SK-N-SH treated with all-trans-retinoic acid at 6 μM for 48 hours (cell line): Measurements from ENCODE around the gene GRIN3A.

Experiments
- ATAC-seq: fragments of 200-7000 bp; cut with Tn5 transposase; 3 replicates; pipeline ENCODE4 v1.9.1; 2020; ENCODE audit warnings: mild to moderate bottlenecking, moderate library complexity
- BACH2 ChIP-seq: fragments of 250-450 bp; sonication (Bioruptor Pico); IDR thresholded peaks from 2 replicates; pipeline ENCODE4 v1.9.0; 2021; ENCODE audit warnings: mild to moderate bottlenecking, borderline replicate concordance
- CSDC2 ChIP-seq: fragments of 250-450 bp; sonication (Bioruptor Pico); IDR thresholded peaks from 2 replicates; pipeline ENCODE4 v1.5.0; 2020; ENCODE audit warnings: mild to moderate bottlenecking, moderate library complexity
- CSRNP3 ChIP-seq: fragments of 250-450 bp; sonication (Bioruptor Pico); IDR thresholded peaks from 2 replicates; pipeline ENCODE4 v1.5.1; 2021; ENCODE audit warnings: mild to moderate bottlenecking, moderate library complexity
- ESRRG ChIP-seq: fragments of 250-450 bp; sonication (Bioruptor Pico); IDR thresholded peaks from 2 replicates; pipeline ENCODE4 v1.6.1; 2021; ENCODE audit warnings: mild to moderate bottlenecking
- GLIS3 ChIP-seq: fragments of 250-450 bp; sonication (Bioruptor Pico); IDR thresholded peaks from 2 replicates; pipeline ENCODE4 v1.5.0; 2020; ENCODE audit warnings: mild to moderate bottlenecking, moderate library complexity
- ISL1 ChIP-seq: fragments of 250-450 bp; sonication (Bioruptor Pico); IDR thresholded peaks from 2 replicates; pipeline ENCODE4 v2.1.2; 2022; ENCODE audit warnings: mild to moderate bottlenecking, moderate library complexity
- OSR1 ChIP-seq: fragments of 250-450 bp; sonication (Bioruptor Pico); IDR thresholded peaks from 2 replicates; pipeline ENCODE4 v1.8.0; 2022; ENCODE audit warnings: moderate library complexity, mild to moderate bottlenecking, inconsistent platforms
- PATZ1 ChIP-seq: fragments of 250-450 bp; sonication (Bioruptor Pico); IDR thresholded peaks from 2 replicates; pipeline ENCODE4 v1.8.0; 2020; ENCODE audit warnings: mild to moderate bottlenecking, moderate library complexity, borderline replicate concordance
- TOX ChIP-seq: fragments of 250-450 bp; sonication (Bioruptor Pico); IDR thresholded peaks from 2 replicates; pipeline ENCODE4 v1.8.0; 2021; ENCODE audit warnings: mild to moderate bottlenecking, moderate library complexity, borderline replicate concordance
- ZFP30 ChIP-seq: fragments of 450-650 bp; formaldehyde crosslinking; IDR thresholded peaks from 2 replicates; pipeline ENCODE4 v1.5.0; 2022; ENCODE audit warnings: mild to moderate bottlenecking, moderate library complexity
- ZNF565 ChIP-seq: fragments of 450-650 bp; formaldehyde crosslinking; conservative IDR thresholded peaks from 2 replicates; pipeline ENCODE4 v1.5.0; 2020; ENCODE audit warnings: low read depth, mild to moderate bottlenecking, moderate library complexity
- ZNF8 ChIP-seq: fragments of 450-650 bp; formaldehyde crosslinking; IDR thresholded peaks from 2 replicates; pipeline ENCODE4 v1.5.0; 2020; ENCODE audit warnings: mild to moderate bottlenecking, moderate library complexity
- TF ChIP-seq, protein P1 (sequence below): fragments of 250-450 bp; sonication (Bioruptor Pico); IDR thresholded peaks from 2 replicates; pipeline ENCODE4 v1.5.1; 2020; ENCODE audit warnings: low read depth, mild to moderate bottlenecking, moderate library complexity
- TF ChIP-seq, protein P2 (sequence below): fragments of 250-450 bp; sonication (Bioruptor Pico); IDR thresholded peaks from 2 replicates; pipeline ENCODE4 v1.5.0; 2020; ENCODE audit warnings: mild to moderate bottlenecking, moderate library complexity

The GRIN3A gene

GRCh38 chr9:101582553-101582952 lies 155.9 kb downstream of the GRIN3A start:
- ATAC-seq = peak; percentile 90
- TF ChIP-seq, protein P1, sequence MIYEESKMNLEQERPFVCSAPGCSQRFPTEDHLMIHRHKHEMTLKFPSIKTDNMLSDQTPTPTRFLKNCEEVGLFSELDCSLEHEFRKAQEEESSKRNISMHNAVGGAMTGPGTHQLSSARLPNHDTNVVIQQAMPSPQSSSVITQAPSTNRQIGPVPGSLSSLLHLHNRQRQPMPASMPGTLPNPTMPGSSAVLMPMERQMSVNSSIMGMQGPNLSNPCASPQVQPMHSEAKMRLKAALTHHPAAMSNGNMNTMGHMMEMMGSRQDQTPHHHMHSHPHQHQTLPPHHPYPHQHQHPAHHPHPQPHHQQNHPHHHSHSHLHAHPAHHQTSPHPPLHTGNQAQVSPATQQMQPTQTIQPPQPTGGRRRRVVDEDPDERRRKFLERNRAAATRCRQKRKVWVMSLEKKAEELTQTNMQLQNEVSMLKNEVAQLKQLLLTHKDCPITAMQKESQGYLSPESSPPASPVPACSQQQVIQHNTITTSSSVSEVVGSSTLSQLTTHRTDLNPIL (CRISPR knock-in tag) = no peak
- TF ChIP-seq ISL1 = peak; percentile 31
- no peak for TF ChIP-seq ZNF8 (CRISPR knock-in tag)
- TF ChIP-seq, all 23 proteins: peak for 1

- TF ChIP-seq BACH2 (CRISPR knock-in tag) = no peak
- no peak for TF ChIP-seq CSDC2
- no peak for TF ChIP-seq ESRRG (CRISPR knock-in tag)
- TF ChIP-seq CSRNP3 = no peak
- TF ChIP-seq ZNF565 (CRISPR knock-in tag) = no peak
- no peak for ATAC-seq
Observed at GRCh38 chr9:101579711-101580545, 158.5 kb downstream of the GRIN3A start.

GRCh38 chr9:101578378-101578777 lies 160.1 kb downstream of the GRIN3A start:
- no peak for TF ChIP-seq BACH2 (CRISPR knock-in tag)
- TF ChIP-seq, protein P2, sequence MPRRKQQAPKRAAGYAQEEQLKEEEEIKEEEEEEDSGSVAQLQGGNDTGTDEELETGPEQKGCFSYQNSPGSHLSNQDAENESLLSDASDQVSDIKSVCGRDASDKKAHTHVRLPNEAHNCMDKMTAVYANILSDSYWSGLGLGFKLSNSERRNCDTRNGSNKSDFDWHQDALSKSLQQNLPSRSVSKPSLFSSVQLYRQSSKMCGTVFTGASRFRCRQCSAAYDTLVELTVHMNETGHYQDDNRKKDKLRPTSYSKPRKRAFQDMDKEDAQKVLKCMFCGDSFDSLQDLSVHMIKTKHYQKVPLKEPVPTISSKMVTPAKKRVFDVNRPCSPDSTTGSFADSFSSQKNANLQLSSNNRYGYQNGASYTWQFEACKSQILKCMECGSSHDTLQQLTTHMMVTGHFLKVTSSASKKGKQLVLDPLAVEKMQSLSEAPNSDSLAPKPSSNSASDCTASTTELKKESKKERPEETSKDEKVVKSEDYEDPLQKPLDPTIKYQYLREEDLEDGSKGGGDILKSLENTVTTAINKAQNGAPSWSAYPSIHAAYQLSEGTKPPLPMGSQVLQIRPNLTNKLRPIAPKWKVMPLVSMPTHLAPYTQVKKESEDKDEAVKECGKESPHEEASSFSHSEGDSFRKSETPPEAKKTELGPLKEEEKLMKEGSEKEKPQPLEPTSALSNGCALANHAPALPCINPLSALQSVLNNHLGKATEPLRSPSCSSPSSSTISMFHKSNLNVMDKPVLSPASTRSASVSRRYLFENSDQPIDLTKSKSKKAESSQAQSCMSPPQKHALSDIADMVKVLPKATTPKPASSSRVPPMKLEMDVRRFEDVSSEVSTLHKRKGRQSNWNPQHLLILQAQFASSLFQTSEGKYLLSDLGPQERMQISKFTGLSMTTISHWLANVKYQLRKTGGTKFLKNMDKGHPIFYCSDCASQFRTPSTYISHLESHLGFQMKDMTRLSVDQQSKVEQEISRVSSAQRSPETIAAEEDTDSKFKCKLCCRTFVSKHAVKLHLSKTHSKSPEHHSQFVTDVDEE (CRISPR knock-in tag) = no peak
- TF ChIP-seq ZFP30 = no peak
- TF ChIP-seq, all 23 proteins: peak for 0
- ATAC-seq = no peak

- ATAC-seq = no peak
- TF ChIP-seq OSR1 (CRISPR knock-in tag) (no peak), PATZ1 (CRISPR knock-in tag) (no peak), CSRNP3 (no peak), CSDC2 (no peak), GLIS3 (no peak), TOX (CRISPR knock-in tag) (no peak), ZFP30 (no peak)
- TF ChIP-seq, protein P1 (CRISPR knock-in tag) = no peak
- TF ChIP-seq, all 23 proteins: peak for 0
Observed at GRCh38 chr9:101574731-101575333, 163.6 kb downstream of the GRIN3A start.
